SK-N-SH (cell line): ENCODE measurements around the gene RAPGEF3. TPM values are rescaled to one million over a fixed set of nuclear protein-coding genes. Genes with fewer than 3 reads are reported as not detected.

Source experiments
- CTCF ChIA-PET: fragments of 300-600, 350-600 bp; formaldehyde crosslinking; extraction: SDS; loops from one replicate; lab custom pipeline; 2021; lab: Yijun Ruan, JAX
- POLR2A ChIA-PET: fragments of 350-600 bp; sonication (Branson Sonifier 250); formaldehyde crosslinking; extraction: SDS; loops from one replicate; lab custom pipeline; 2020; ENCODE audit warnings: antibody characterized with exemption, inconsistent platforms; lab: Yijun Ruan, JAX
- DNase-seq: peaks from one replicate; pipeline ENCODE4 v3.0.0; 2012
- H2AFZ ChIP-seq: fragments of 200-600 bp; sonication (generic); 2 replicates; pipeline ENCODE4 v1.8.1; 2016; ENCODE audit warnings: antibody characterized with exemption, mild to moderate bottlenecking, low read depth
- H3F3A ChIP-seq: fragments of 200-600 bp; sonication (generic); replicated peaks from 2 replicates; pipeline ENCODE3; 2016; ENCODE audit warnings: antibody characterized with exemption, mild to moderate bottlenecking; ENCODE audit not compliant: insufficient read depth
- H3K27ac ChIP-seq, 2 experiments: fragments of 200-500 bp in 1 of 2; fragments of 200-600 bp in 1 of 2; sonication (Bioruptor generic) in 1 of 2; sonication (generic), shearing (Covaris generic) in 1 of 2; 2 replicates each; pipeline versions ENCODE4 v1.5.1 to v1.6.1; 2014 to 2016; ENCODE audit warnings: low read depth in 2 of 2, inconsistent platforms in 1 of 2, low read length in 1 of 2, mild to moderate bottlenecking in 1 of 2, mixed read lengths in 1 of 2
- H3K27me3 ChIP-seq: fragments of 200-600 bp; sonication (generic), shearing (Covaris generic); 2 replicates; pipeline ENCODE4 v1.6.1; 2016; ENCODE audit warnings: mixed run types; ENCODE audit not compliant: insufficient read depth
- H3K36me3 ChIP-seq, 2 experiments: fragments of 200-500 bp in 1 of 2; fragments of 200-600 bp in 1 of 2; sonication (Bioruptor generic) in 1 of 2; sonication (generic) in 1 of 2; replicated peaks in 1 of 2; 2 replicates each; pipeline versions ENCODE3 to v1.5.1; 2014 to 2016; ENCODE audit warnings: low read length in 1 of 2, mild to moderate bottlenecking in 1 of 2; ENCODE audit not compliant: insufficient read depth in 2 of 2, control insufficient read depth in 1 of 2
- H3K4me1 ChIP-seq, 2 experiments: fragments of 200-500 bp in 1 of 2; fragments of 200-600 bp in 1 of 2; sonication (Bioruptor generic) in 1 of 2; sonication (generic), shearing (Covaris generic) in 1 of 2; 2 replicates each; pipeline versions ENCODE4 v1.5.1 to v1.6.1; 2014 to 2016; ENCODE audit warnings: low read depth in 1 of 2, low read length in 1 of 2, mixed run types in 1 of 2; ENCODE audit not compliant: insufficient read depth in 2 of 2, control insufficient read depth in 1 of 2
- H3K4me2 ChIP-seq: fragments of 200-600 bp; sonication (generic), shearing (Covaris generic); 2 replicates; pipeline ENCODE4 v1.6.1; 2017; ENCODE audit warnings: mixed run types
- H3K4me3 ChIP-seq, 2 experiments: fragments of 200-500 bp in 1 of 2; fragments of 200-600 bp in 1 of 2; sonication (Bioruptor generic) in 1 of 2; sonication (generic), shearing (Covaris generic) in 1 of 2; 2 replicates each; pipeline versions ENCODE4 v1.5.1 to v1.8.1; 2014 to 2016; ENCODE audit warnings: low read depth in 2 of 2, inconsistent platforms in 1 of 2, low read length in 1 of 2, mild to moderate bottlenecking in 1 of 2, mixed read lengths in 1 of 2, moderate library complexity in 1 of 2
- H3K79me2 ChIP-seq: fragments of 200-600 bp; sonication (generic); 2 replicates; pipeline ENCODE4 v1.8.1; 2017; ENCODE audit warnings: mild to moderate bottlenecking; ENCODE audit not compliant: insufficient read depth
- H3K9ac ChIP-seq: fragments of 200-600 bp; sonication (generic); 2 replicates; pipeline ENCODE4 v1.6.1; 2017; ENCODE audit warnings: mixed run types
- H3K9me2 ChIP-seq: fragments of 200-600 bp; sonication (generic); 2 replicates; pipeline ENCODE4 v1.6.1; 2017; ENCODE audit warnings: mixed run types
- H3K9me3 ChIP-seq: fragments of 200-600 bp; sonication (generic); 2 replicates; pipeline ENCODE4 v1.6.1; 2017; ENCODE audit warnings: mixed run types, mild to moderate bottlenecking, moderate library complexity
- H4K20me1 ChIP-seq: fragments of 200-600 bp; sonication (generic); 2 replicates; pipeline ENCODE4 v1.6.1; 2017; ENCODE audit warnings: mild to moderate bottlenecking, mixed run types; ENCODE audit not compliant: insufficient read depth
- CHD2 ChIP-seq: fragments of 150-350 bp; IDR thresholded peaks from 2 replicates; pipeline ENCODE4 v1.6.1; 2018; ENCODE audit warnings: low read length; ENCODE audit not compliant: partially characterized antibody
- ELF1 ChIP-seq: IDR thresholded peaks from 2 replicates; pipeline ENCODE4 v1.4.0; 2012
- EP300 ChIP-seq, 2 experiments: IDR thresholded peaks; 2 replicates each; pipeline versions ENCODE4 v1.4.0 to v1.6.1; 2012; ENCODE audit warnings: borderline replicate concordance in 1 of 2, low read depth in 1 of 2, low read length in 1 of 2
- EZH2phosphoT487 ChIP-seq: fragments of 200-600 bp; sonication (generic); IDR thresholded peaks from 2 replicates; pipeline ENCODE4 v1.6.1; 2017; ENCODE audit warnings: low read depth, mixed run types, mild to moderate bottlenecking, antibody characterized with exemption, moderate library complexity, borderline replicate concordance
- FOXM1 ChIP-seq: IDR thresholded peaks from 2 replicates; pipeline ENCODE4 v1.4.0; 2012; ENCODE audit warnings: low read depth, mild to moderate bottlenecking
- GATA2 ChIP-seq: sonication (generic); formaldehyde crosslinking; IDR thresholded peaks from 2 replicates; pipeline ENCODE4 v1.5.0; 2020; ENCODE audit warnings: mild to moderate bottlenecking, missing genetic modification reagents
- MEF2A ChIP-seq: IDR thresholded peaks from 2 replicates; pipeline ENCODE4 v1.4.0; 2012; ENCODE audit warnings: low read depth, borderline replicate concordance
- NRF1 ChIP-seq: IDR thresholded peaks from 2 replicates; pipeline ENCODE4 v1.6.1; 2012; ENCODE audit warnings: low read depth, mild to moderate bottlenecking, low read length
- RAD21 ChIP-seq: IDR thresholded peaks from 2 replicates; pipeline ENCODE4 v1.6.1; 2012; ENCODE audit warnings: mild to moderate bottlenecking, low read length
- RCOR1 ChIP-seq: fragments of 150-350 bp; IDR thresholded peaks from 2 replicates; pipeline ENCODE4 v1.6.1; 2017; ENCODE audit warnings: antibody characterized with exemption, low read length
- RFX5 ChIP-seq: IDR thresholded peaks from 2 replicates; pipeline ENCODE4 v1.6.1; 2012; ENCODE audit warnings: mild to moderate bottlenecking, improper control_type of control experiment, low read length
- SMC3 ChIP-seq: IDR thresholded peaks from 2 replicates; pipeline ENCODE4 v1.6.1; 2012; ENCODE audit warnings: low read depth, low read length, improper control_type of control experiment
- TAF1 ChIP-seq: IDR thresholded peaks from 2 replicates; pipeline ENCODE4 v1.6.1; 2012; ENCODE audit warnings: low read depth, mild to moderate bottlenecking, low read length, moderate library complexity, borderline replicate concordance
- TCF12 ChIP-seq: IDR thresholded peaks from 2 replicates; pipeline ENCODE4 v1.4.0; 2012
- WGBS: methylation state at CpG from one replicate; pipeline ENCODE4 v1.1.6; 2017; ENCODE audit warnings: low lambda C conversion rate; 5-methylcytosine and 5-hydroxymethylcytosine counted together
- polyA plus RNA-seq, 3 experiments: library from polyadenylated mRNA; depleted of rRNA; stranded (reverse); fragments of >200 nt; gene quantifications; 2 replicates each; pipeline ENCODE4 v1.2.3, GENCODE V29; 2012
- TF ChIP-seq, protein P1 (sequence below): fragments of 150-350 bp; IDR thresholded peaks from 2 replicates; pipeline ENCODE4 v1.6.1; 2017; ENCODE audit warnings: antibody characterized with exemption, low read length, low read depth, borderline replicate concordance

RAPGEF3 gene
- polyA plus RNA-seq, 1 of the 3 experiments (the other 2 are of a cell fraction) = 0.90 TPM

DNA sequence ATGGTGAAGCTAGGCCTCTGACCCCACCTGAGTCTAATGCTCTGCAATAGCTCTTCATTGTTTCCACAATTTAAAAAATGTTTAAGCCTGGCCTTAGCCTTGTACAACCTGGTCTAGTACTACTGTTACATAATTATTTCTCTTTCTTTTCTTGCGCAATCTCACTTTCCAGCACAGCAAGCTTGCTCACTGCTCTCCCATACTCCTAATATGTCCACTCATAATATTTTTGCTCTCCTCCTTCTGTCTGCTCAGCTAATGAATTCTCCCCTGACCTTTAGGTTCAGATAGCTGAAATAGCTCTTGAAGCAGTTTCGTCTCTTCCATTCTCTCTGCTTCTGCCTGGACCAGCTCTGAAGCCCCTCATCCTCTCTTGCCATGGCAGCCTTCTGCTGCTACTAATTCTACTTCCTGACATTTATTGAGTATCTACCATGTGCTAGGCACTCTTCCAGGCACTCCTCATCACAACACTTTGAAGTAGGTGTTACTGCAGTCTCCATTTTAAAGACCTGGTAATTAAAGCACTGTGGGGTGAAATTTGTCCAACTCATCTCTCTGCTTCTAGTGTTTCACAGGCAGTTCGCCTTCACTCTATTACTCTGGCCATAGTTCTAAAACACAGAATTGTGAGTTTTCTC is 11.5 kb upstream of the RAPGEF3 start:
- Histone ChIP-seq H3K4me2 (no peak overlapping the region), H3K4me1 (peaks cover 10 to 29% of the 10 kb centered on the region in 2 experiments; a peak in 2 of 4 replicates), H3K27me3 (no peaks in the 10 kb centered on the region), H3K9me2 (no peaks in the 10 kb centered on the region), H4K20me1 (no peaks in the 10 kb centered on the region), H2AFZ (no peak overlapping the region), H3K79me2 (no peaks in the 10 kb centered on the region), H3K36me3 (no peaks in the 10 kb centered on the region), H3K27ac (no peak overlapping the region), H3K4me3 (no peak overlapping the region), H3F3A (no peaks in the 10 kb centered on the region), H3K9ac (no peak overlapping the region), H3K9me3 (no peaks in the 10 kb centered on the region)
- no peak for DNase-seq
- TF ChIP-seq TCF12 (no peak), EP300 (IDR thresholded peaks at IDR 0.05; ENCODE audit: borderline replicate concordance in 1 of 2, low read depth in 1 of 2, low read length in 1 of 2) (no peak), RFX5 (no peak), ELF1 (no peak), SMC3 (no peak), CHD2 (no peak), EZH2phosphoT487 (no peak), TAF1 (no peak), MEF2A (no peak), FOXM1 (no peak)
- TF ChIP-seq, protein P1, sequence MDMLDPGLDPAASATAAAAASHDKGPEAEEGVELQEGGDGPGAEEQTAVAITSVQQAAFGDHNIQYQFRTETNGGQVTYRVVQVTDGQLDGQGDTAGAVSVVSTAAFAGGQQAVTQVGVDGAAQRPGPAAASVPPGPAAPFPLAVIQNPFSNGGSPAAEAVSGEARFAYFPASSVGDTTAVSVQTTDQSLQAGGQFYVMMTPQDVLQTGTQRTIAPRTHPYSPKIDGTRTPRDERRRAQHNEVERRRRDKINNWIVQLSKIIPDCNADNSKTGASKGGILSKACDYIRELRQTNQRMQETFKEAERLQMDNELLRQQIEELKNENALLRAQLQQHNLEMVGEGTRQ = no peak
- 87% methylated on average over 3 of the region's 3 CpGs for WGBS
- ChIA-PET CTCF (interaction anchor here (6.7 to 22.9 kb wide), 4 partner anchors 7 to 66 kb away, joined by 90 to 1294 read pairs (median 386); partner anchors contain the start of genes ENDOU, RAPGEF3 and RPAP3), POLR2A (interaction anchor here (1.6 kb wide), 1 partner anchor 33 kb away, joined by 7 read pairs; no protein-coding TSS in a partner anchor)

DNA sequence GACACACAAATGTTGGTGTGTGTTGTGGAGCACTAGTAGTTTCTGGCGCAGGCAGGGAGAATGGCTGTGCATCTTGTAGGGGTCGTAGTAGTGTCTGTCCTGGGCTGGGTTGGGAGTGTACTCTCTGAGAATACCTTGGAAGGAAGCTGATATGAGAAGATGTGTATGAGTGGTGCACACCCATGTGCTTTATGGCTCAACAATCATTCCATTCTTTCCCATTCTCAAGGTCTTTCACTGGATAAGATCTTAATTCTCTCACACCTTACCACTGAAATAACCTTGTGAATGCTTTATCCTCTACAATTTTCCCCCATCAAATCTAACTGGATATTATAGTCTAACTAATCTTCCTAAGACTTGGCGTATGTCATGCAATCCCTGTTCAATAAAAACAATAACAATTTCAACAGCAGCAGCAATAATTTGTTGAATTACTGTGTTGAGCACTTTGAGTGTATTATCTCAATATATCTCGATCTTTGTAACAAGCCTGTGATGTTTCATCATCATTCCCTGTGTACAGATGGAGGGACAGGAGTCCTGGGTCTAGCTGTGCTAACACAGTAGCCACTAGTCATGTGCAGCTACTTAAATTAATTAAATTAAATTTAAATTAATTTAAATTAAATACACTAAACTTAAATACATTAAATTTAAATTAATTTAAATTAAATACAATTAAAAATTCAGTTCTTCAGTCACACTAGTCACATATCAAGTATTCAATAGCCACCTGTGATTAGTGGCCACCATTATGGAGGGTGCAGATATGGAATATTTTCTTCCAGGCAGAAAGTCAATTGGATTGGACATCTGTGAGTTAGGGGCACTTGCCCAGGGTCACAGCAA is 10.8 kb upstream of the RAPGEF3 start:
- ChIA-PET CTCF (interaction anchor here (6.7 to 22.9 kb wide), 4 partner anchors 8 to 67 kb away, joined by 90 to 1294 read pairs (median 386); partner anchors contain the start of genes ENDOU, RAPGEF3 and RPAP3), POLR2A (interaction anchor here (1.6 kb wide), 1 partner anchor 33 kb away, joined by 7 read pairs; no protein-coding TSS in a partner anchor)
- H3K4me3 ChIP-seq = no peak overlapping the region
- no peaks in the 10 kb centered on the region for H3K27me3 ChIP-seq
- no peaks in the 10 kb centered on the region for H4K20me1 ChIP-seq
- no peak overlapping the region for H2AFZ ChIP-seq
- WGBS = 83% methylated on average over 4 of the region's 4 CpGs
- TF ChIP-seq EP300 (IDR thresholded peaks at IDR 0.05; ENCODE audit: borderline replicate concordance in 1 of 2, low read depth in 1 of 2, low read length in 1 of 2) (peak in 1 of 2 experiments; percentile 15; a peak in 1 of 4 replicates), FOXM1 (no peak), GATA2 (CRISPR knock-in tag) (peak; percentile 16; the same call in 1 of the 2 replicates), RCOR1 (no peak), SMC3 (no peak), ELF1 (no peak), RAD21 (no peak), NRF1 (no peak)
- H3K4me2 ChIP-seq = no peak overlapping the region
- H3K27ac ChIP-seq = no peak overlapping the region
- no peaks in the 10 kb centered on the region for H3K79me2 ChIP-seq
- H3K9me2 ChIP-seq = no peaks in the 10 kb centered on the region
- H3K36me3 ChIP-seq = no peaks in the 10 kb centered on the region
- no peak overlapping the region for H3K9ac ChIP-seq
- H3K4me1 ChIP-seq = peaks cover 10 to 23% of the 10 kb centered on the region in 2 experiments; a peak in 2 of 4 replicates
- no peaks in the 10 kb centered on the region for H3F3A ChIP-seq
- no peaks in the 10 kb centered on the region for H3K9me3 ChIP-seq
- DNase-seq = no peak
